ENCODE data around the gene SOD3. TPM values are rescaled to one million over a fixed set of nuclear protein-coding genes. Genes with fewer than 3 reads are reported as not detected.

Gene SOD3
- total RNA-seq, 1 donor from 2014 or later: not detected

DNA sequence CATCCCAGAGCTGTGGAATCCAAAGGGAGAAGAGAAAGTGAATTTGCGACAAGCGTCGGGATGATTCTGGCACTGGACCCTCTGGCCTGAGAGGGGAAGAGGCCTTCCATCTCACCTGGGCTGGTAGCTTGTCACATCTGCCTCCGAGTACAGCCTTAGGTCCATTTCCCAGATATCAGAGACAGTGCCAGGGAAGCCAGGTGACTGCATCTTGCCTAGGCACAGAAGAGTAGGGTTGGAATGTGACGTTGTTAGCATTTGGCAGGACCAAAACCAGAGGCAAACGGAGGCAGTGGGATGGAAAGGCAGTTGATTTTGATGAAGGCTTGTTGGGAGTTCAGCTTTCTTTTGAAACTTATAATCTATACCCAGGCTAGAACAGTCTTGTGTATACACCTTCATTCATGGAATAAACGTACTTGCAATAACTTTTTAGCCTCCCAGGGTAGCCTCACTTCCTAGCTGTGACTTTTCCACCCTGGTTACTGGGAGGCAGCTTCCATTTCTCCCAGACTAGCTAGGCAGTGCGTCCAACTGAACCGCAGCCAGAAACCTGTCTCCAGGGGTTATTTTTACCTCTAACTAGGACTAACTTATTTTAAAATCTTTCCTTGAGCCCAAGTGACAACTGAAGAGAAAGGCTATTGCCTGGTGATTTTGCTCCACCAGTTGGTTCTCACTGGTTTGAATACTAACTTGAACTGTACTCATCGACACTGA, 5.9 kb downstream of the SOD3 start:
- no peak for DNase-seq (ENCODE audit: low read depth in 2 of 2)

DNA sequence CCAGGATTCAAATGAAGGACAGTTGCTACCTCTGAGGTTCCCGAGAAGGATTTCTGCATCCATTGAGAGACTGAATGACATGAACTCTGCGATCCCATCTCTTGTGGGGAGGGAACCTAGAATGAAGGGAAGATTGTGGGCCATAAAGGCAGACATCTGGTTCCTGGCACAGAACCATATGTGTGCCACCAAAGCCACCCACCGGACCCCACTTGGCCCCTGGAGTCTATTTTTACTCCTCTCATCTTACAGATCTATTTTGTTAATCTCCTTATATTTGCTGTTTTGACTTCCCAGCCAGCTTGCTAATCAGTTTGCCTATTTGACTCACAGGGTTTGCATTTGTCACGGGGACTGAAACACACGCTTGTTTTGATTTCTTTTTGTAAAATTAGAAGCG, 7.3 kb downstream of the SOD3 start:
- no peak for DNase-seq (ENCODE audit: low read depth in 2 of 2)

DNA sequence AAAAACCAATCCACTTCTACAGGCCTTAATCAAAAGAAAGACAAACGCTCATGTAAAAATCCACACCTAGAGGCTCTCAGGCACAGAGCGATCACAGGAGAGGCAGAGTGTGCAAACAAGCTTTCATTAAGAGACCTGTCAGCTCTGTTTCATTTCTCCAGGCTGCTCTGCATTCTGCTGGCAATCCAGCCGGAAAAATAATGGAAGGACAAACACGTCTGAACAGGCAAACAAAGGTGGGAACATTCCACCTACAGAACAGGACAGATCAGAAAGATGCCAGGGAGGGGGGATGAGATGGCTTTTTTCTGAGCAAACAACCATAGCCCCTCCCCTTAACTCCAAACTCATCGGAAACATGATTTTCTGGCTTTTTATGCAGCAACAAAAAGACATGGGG, 9.7 kb downstream of the SOD3 start:
- DNase-seq (ENCODE audit: low read depth in 2 of 2): no peak

DNA sequence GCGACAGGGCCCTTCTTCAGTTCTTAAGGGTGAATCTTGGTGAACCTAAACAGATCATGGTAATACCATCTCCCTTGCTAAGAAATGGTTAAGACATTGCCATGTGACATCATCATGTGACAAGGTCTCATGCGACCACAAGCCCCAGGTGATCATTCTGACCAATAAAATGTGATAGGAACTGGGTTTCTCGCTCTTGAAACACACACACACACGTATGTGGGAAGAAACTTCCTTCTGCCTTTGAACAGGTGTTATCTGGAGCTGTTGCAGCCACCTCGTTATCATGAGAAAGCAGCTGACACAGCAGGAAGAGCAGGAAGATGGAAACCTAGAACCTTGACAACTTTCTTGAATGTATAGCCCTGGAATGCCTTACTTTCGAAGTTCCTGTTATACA, 10.2 kb downstream of the SOD3 start:
- no peak for DNase-seq (ENCODE audit: low read depth in 2 of 2)

DNA sequence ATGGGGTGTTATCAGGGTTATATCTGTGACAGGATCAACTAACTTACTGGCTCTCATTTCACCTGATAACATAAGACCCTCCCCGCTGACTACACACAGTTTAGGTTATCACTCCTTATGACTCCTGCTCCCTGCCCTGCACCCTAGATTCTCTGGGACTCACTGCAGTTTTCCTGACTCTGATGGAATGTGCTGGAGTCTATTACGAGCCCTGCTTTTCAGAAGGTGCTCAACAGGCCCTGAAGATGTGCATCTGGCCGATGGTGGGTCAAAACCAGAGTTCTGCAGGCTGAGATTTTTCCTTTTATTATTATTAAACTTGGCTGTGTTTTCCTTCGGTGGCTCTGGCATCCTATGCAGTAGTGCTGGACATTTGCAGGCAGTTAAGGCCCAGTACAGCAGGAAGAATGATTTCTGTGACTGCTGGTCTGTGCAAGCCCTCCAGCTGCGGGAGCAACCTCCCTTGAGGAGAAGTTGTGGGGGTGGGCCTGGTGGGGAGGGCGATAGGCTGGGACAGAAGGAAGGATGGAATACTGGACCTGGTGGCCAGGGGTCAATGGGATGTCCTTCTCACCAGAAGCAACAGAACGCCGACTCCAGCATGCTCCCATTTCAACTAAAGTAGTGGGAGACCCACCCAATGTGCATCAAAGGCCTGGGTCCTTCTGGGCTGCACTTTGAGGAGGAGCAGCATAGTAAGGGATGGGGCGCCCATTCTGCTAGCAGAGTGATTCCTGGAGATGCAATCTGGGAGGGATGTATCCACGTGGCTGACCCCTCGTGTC, 11.0 kb downstream of the SOD3 start:
- DNase-seq (ENCODE audit: low read depth in 2 of 2): no peak

DNA sequence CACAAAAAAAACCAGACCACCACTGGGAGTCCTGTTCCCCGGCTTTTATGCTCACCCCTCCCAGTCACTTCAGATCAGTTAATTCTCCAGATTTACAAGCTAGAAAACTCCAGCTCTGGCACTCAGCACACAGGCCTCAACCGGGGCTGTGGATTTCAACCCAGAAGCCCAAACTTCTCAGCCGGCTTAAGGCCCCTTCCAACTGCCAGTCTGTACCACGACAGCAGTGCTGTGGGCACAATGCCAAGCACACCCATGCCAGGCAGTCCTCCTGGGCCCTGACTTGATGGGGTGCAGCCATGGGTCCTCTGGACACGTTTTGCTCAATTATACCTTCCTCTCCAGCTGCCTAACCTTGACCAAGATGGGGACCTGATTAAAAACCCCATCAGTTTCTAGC, 12.2 kb downstream of the SOD3 start:
- DNase-seq (ENCODE audit: low read depth in 2 of 2): no peak

DNA sequence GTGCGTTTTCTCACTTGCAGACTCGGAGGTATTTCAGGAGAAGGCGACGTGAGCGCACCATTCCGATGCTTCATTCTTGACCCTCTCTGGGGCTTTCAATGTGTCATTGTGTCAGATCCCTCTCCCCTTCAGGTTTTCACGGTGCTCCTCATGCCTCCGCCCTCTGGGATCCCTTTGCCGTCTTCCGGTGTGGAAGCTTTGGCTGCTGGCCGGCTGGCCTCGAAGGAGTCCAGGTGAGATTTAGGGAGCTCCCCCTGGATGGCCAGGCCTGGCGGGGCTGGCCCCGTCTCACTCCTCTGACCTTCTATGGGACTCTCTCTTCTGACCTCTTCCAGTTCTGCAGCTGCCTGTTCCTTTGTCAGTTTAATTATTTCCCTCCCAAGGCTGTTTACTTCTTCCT, 12.9 kb downstream of the SOD3 start:
- no peak for DNase-seq (ENCODE audit: low read depth in 2 of 2)

DNA sequence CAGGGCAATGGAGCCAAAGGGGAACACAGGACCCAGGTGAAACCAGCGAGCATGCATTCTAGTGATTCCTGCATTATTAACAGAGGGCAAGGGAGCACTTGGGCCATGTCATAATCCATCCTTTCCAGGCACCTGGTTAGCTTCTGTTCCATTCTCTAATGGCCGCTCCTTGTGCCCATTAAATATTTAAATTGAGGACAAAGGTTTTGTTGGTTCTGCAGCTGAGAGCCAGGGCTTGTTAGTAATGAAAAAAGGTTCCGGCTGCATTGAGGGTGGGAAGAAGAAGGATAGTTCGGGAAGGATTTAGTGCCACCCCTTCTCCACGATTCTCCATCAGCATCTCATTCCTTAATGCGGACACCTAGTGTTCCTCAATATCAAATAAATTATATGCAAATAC, 13.6 kb downstream of the SOD3 start:
- no peak for DNase-seq (ENCODE audit: low read depth in 2 of 2)

DNA sequence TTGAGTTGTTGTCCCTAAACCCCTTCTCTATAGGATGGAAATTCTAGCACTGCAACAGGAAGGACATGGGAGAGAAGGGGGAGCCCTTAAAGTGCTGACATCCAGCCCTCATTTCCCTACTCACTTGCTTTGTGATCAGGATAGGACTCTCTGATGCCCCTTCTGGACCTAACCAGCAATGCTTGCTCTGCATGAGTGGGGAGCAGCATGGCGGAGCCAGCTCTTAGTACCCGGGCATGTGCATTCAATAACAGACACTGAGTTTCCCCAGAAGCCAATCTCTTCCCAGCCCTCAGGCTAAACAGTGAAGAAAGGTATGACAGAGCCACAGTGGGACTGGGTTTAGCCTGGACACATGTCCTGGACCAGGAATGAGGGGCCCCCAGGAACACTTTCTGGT, 14.0 kb downstream of the SOD3 start:
- no peak for DNase-seq (ENCODE audit: low read depth in 2 of 2)

DNA sequence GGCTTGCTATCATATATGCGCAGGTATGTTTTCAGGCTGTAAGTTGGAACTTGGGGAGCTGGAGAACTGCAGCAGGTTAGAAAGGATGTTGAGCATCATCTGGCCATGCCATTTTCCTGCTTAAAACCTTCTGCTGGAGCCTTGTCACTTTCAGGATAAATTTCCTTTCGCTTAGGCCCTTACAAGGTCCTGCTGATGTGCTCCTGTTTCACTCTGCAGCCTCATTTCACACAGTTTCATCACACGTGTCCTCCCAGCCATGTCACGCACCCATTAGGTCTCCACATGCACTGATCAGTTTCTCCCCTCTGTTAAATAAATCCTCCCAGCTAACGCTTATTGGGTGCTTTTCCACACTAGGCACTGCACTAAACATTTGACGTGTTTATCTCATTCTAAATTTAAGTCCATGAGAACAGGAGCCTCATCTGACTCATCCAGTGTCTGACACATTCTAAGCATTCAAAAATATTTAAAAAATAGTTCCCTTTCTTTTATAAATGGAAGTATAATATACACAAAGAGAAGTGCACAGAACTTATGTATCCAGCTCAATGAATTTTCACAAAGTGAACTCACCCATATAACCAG, 14.5 kb downstream of the SOD3 start:
- DNase-seq (ENCODE audit: low read depth in 2 of 2): no peak

DNA sequence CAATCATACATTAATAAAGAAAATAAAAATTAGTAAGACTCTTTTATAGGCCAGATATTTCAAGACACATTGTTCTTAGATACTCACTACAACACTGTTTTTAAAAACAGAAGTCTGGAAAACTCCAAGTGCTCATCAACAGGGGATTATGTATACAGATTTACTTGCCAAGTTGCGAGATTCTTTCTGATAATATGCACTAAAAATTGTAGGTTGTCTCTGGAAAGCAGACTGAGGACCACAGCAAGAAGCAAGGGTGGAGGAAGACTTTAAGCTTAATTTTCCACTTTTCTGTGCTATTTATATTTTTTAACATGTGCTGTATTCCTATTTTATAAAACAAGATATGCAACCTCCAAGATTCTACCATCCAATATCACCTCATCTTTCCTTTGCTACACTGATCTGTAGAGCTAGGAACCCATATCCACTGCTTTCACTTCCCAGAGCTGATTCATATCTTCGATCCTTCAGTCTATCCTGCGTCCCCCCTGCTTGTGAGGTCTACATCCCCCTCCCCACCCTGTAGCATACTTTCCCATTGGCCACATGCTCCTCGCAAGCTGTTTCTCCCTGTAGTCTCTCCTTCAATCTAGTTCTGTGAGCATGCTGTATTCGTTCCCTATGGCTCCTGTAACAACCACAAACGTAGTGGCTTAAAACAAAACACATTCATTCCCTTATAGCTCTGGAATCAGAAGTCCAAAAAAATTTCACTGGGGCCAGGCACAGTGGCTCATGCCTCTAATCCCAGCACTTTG, 15.7 kb downstream of the SOD3 start:
- no peak for DNase-seq (ENCODE audit: low read depth in 2 of 2)

DNA sequence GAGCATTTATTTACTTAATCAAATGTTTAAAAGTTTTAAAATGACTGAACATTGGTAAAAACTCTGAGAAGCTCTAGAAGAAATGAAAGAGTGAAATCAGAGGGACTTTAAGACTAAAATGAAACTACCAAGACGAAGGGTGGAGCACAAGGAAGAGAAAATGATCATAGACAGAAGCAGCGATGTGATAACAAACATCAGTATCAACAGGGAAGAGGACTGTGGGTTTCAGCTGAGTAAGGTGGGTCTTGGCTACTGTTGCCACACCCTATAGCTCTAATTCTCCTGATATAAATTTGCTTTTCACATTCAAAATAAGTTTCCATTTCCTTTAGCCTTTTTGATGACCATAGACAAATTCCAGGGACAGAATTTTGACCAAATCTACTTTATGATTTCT, 18.4 kb downstream of the SOD3 start:
- no peak for DNase-seq (ENCODE audit: low read depth in 2 of 2)

DNA sequence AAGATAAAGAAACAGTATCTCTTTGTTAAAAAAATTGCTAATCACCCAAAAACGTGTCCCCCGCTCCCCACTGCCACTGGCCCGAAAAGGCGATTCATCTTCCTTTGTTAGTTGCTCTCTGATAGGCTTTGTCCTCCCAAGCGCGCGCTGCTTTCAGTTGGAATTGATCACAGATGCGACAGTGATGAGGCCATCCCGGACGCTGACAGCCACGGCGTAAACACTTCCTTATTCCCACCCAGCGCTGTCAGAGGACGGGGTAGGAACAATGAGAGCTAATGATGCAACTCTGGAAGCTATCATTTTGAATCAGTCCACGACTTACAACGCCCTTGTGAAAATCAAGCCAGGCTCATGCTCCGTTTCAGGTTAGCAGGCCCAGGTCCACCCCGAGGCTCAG, 21.4 kb downstream of the SOD3 start:
- DNase-seq (ENCODE audit: low read depth in 2 of 2): peak in 1 of 2 donors; percentile 24

DNA sequence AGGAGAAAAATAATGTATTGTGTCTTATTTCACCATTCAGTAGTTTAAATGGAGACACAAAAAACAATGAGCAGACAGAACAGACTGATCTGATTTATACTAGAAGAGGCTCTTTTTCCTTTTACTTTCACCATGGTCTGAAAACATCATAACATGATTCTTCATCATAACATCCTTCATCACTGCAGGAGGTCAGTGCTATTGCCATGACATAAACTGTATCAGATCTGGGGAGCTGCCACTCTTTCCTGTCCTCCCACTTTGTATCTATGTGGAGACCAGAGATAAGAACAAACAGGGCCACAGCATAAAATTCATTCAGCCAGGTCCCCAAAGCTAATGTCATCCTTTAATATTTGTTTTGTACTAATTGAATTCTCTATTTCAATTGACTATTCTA, 25.2 kb downstream of the SOD3 start:
- peak; percentile 32 to 61 for DNase-seq (ENCODE audit: low read depth in 2 of 2)

DNA sequence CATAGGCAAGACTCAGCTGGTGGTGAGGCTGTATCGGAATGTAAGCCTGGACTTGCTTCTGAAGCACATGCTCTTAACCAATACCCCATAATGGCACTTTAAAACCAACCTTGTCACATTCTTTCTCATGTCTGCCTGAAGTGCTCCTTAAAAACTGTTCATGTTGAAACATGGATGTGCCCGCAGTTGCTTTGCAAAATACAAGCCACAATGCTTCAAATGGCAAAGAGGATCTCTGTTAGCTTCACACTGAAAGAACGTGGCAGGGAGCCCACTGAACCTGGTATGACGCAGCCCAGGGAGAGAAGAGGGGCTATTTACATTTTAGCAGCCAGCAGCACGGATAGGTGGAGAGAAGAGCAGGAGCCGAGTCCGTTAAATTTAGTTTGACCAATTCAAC, 29.3 kb downstream of the SOD3 start:
- no peak for DNase-seq (ENCODE audit: low read depth in 2 of 2)

DNA sequence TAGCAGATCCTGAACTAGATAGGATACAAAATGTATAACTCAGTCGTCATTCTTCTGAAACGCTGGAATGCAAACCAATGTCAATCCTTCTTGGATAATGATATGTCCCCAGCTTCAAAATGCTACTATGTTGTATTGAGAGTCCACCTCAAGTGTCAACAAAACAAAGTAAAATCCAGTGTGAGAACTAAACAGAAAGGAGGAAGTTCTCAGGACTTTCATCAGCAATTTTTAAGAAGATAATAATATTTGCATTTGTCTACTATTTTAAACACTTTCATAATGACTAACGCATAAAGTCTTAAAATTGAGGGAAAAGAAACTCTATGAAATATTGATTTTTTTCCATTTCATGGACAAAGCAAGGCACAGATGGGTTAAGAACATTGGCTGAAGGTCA, 36.3 kb downstream of the SOD3 start:
- DNase-seq (ENCODE audit: low read depth in 2 of 2): no peak

DNA sequence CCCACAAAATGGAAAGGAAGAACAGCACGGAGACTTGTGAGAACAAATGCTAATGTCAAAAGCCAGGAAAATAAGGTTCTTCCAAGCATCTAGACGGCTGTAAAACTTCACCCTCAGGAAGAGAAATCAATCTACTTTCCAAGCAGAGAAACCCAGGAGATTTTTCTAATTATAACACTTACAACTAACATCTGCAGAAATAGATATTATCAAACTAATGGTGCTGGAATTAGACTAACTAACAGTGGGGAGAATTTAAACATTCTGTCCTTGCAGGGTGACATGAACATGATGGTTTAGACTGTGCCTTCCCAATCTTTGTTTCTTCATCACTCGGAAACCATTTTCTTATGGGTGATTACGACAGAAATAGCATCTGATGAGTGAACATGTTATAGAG, 40.3 kb downstream of the SOD3 start:
- no peak for DNase-seq (ENCODE audit: low read depth in 2 of 2)

DNA sequence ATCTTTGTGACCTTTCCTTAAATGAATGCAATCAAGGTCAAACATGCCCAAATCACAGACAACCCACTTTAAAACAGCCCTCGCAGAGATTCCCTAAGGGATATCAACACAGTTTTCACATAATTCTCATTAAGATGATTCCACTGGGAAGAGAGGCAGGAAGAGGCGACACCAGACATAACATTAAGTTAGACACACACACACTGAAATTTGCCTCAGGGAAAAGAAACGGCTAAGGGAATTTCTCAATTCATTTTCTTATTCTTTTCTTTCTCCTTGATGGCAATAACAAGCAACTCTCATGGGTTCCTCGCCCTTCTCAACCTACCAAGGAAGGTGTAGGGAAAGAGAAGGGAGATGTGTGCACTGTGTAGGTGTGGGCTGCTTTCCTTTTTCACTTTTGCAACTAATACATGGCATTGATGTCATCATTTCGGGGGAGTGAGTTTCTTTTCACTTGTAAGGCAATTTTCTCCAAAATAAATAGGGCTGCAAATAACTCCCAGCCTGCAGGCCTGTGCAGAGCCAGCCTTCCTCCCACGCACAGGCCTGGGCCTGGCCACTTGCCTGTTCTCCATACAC, 41.4 kb downstream of the SOD3 start:
- DNase-seq (ENCODE audit: low read depth in 2 of 2): no peak

DNA sequence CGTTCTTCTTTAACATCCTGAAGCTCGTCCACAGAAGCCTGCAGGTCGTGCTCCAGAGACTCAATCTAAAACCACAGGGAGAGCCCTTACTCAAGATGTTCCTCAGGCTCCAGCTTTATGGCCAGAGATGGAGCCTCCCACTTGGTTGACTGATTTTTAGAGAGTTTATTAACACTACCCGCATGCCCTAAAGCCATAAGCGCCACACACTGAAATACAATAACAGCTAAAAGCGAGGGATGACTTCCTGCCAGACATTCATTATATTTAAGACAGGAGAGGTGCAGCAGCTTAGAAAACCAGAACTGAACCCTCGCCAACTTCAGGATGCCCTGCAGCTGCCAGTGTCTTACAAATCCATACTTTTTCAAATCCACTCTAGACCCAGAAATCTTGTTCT, 42.0 kb downstream of the SOD3 start:
- DNase-seq (ENCODE audit: low read depth in 2 of 2): no peak

DNA sequence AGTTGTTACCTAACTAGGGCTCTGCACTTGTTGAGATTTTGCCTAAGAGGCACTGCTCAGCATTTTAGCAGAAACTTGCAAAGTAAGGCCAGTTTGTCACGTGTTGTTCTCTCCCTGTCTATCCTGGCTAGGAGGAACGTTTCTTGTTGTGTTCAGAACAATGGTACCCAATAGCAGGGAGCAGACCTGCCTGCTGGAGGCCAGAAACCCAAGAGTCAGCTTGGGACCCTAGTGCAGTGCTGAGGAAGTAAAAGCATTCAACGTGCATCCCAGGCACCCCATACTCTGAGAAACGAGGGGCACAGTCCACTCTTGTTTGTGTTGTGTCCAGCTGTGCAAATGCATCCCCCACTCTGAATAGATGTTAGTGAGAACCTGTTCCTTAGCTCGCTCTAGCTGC, 42.4 kb downstream of the SOD3 start:
- no peak for DNase-seq (ENCODE audit: low read depth in 2 of 2)

DNA sequence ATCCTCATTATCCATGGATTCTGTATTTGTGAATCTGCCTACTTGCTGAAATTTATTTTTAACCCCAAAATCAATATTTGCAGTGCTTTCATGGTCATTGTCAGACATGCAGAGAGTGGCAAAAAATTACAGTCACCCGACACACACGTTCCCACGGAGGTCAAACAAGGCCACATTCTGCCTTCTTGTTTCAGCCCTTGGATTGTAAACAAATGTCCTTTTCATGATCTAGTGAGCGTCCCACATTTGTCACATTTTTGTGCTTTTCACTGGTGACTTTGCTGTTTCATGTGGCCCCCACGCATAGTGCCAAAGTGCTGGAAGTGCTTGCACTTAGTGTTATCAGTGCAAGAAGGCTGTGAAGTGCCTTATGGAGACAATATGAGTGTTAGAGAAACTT, 45.0 kb downstream of the SOD3 start:
- no peak for DNase-seq (ENCODE audit: low read depth in 2 of 2)
